Tibial nerve (tissue), 4 donors: Measurements from ENCODE around the gene HIP1R.

Experiments used
- CTCF ChIP-seq, 5 experiments: fragments of 200-600 bp in 3 of 5; fragments of 450-650 bp in 2 of 5; sonication (generic) in 3 of 5; IDR thresholded peaks; one replicate each; pipeline ENCODE4 v1.5.1; 2016 to 2019; ENCODE audit warnings: antibody characterized with exemption in 5 of 5, mild to moderate bottlenecking in 3 of 5, moderate library complexity in 2 of 5
- EP300 ChIP-seq, 2 donors: sonication (generic); formaldehyde crosslinking; IDR thresholded peaks; one replicate each; pipeline ENCODE4 v1.6.1; 2017; ENCODE audit warnings: antibody characterized with exemption in 2 of 2, mild to moderate bottlenecking in 1 of 2
- POLR2A ChIP-seq, 2 donors: fragments of 450-650 bp; IDR thresholded peaks; one replicate each; pipeline ENCODE4 v1.6.1; 2017; ENCODE audit warnings: antibody characterized with exemption in 2 of 2, mild to moderate bottlenecking in 2 of 2, moderate library complexity in 2 of 2

GRCh38 chr12:122823429-122823828 lies 11.8 kb upstream of the HIP1R start:
- no peak for TF ChIP-seq CTCF (IDR thresholded peaks at IDR 0.05)
- no peak for TF ChIP-seq POLR2A (IDR thresholded peaks at IDR 0.05)
- no peak for TF ChIP-seq EP300 (IDR thresholded peaks at IDR 0.05)
